Activated naive CD8-positive, alpha-beta T cell (primary cell): Measurements from ENCODE around the gene TAS1R3.
"Not testable (repeated sequence)": the region's sequence is repeated elsewhere in the genome, so short reads cannot be mapped to it uniquely, and the experiment has no call there.

Source experiments
- H3K27ac Mint-ChIP-seq: one replicate; pipeline ENCODE4 v1.8.0; 2021; ENCODE audit warnings: mixed read lengths
- H3K27me3 Mint-ChIP-seq: one replicate; pipeline ENCODE4 v1.8.0; 2021; ENCODE audit warnings: mixed read lengths
- H3K36me3 Mint-ChIP-seq: one replicate; pipeline ENCODE4 v1.8.0; 2021; ENCODE audit warnings: mixed read lengths
- H3K4me1 Mint-ChIP-seq: one replicate; pipeline ENCODE4 v1.8.0; 2021; ENCODE audit warnings: low read depth, mixed read lengths
- H3K4me3 Mint-ChIP-seq: one replicate; pipeline ENCODE4 v1.8.0; 2021; ENCODE audit warnings: mild to moderate bottlenecking, mixed read lengths
- H3K9me3 Mint-ChIP-seq: one replicate; pipeline ENCODE4 v1.8.0; 2021; ENCODE audit warnings: low read depth, mixed read lengths

TAS1R3 gene

DNA sequence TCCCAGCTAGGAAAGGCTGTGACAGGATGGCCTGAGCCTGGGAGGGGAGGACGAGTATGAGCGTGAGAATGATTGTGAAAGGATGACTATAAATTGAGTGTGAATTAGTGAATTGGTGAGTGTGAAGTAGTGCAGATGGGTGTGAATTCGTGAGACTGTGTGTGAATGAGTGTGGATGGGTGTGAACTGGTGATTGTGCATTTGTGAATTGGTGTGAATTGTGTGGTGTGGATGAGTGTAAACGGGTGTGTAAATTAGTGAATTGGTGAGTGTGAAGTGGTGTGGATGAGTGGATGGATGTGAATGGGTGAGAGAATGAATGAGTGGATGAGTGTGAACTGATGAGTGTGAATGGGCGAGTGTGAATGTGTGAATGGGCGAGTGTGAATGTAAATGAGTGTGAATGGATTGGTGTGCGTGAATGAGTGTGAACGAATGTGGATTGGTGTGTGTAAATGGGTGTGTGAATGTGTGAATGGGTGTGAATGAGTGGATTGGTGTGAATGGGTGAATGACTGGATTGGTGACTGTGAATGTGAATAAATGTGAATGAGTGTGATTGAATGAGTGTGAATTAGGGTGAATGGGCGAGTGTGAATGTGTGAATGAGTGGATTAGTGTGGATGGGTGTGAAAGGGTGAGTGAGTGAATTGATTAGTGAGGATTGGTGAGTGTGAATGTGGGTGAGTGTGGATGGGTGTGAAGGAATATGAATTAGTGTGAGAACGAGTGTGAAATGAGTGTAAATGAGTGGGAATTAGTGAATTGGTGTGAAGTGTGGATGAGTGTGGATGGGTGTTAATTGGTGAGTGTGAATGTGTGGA is 35.0 kb downstream of the TAS1R3 start:
- Mint-ChIP-seq H3K4me1 (peaks cover 5% of the 10 kb centered on the region), H3K9me3 (no peaks in the 10 kb centered on the region), H3K27me3 (no peaks in the 10 kb centered on the region)

DNA sequence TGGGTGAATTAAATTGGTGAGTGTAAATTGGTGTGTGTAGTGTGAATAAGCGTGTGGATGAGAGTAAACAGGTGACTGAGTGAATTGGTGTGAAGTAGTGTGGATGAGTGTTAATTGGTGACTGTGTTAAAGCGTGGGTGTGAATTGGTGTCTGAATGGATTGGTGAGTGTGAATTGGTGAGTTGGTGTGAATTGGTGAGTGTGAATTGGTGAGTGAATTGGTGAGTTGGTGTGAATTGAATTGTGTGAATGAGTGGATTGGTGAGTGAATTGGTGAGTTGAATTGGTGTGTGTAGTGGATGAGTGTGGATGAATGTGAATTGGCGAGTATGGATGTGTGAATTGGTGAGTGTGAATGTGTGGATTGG is 35.6 kb downstream of the TAS1R3 start:
- Mint-ChIP-seq H3K4me3 (no peak overlapping the region), H3K4me1 (peaks cover 7% of the 10 kb centered on the region), H3K36me3 (no peaks in the 10 kb centered on the region), H3K27me3 (no peaks in the 10 kb centered on the region), H3K9me3 (no peaks in the 10 kb centered on the region), H3K27ac (no peak overlapping the region)

More for the DNA sequence above, 35.0 kb downstream of the TAS1R3 start:
- Mint-ChIP-seq H3K4me3 (no peak overlapping the region), H3K36me3 (no peaks in the 10 kb centered on the region), H3K27ac (no peak overlapping the region)

DNA sequence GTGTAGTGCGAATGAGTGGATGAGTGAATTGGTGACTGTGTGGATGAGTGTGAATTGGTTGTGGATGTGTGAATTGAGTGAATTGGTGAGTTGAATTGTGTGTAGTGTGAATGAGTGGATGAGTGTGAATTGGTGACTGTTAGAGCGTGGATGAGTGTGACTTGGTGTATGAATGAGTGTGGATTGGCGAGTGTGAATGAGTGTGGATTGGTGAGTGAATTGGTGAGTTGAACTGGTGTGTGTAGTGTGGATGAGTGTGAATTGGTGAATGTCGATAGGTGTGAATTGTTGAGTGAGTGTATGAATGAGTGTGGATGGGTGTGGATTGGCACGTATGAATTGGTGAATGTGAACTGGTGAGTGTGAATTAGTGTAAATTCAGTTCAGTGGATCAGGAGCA is 36.2 kb downstream of the TAS1R3 start:
- H3K36me3 Mint-ChIP-seq: no peaks in the 10 kb centered on the region
- H3K4me3 Mint-ChIP-seq: no peak overlapping the region
- no peak overlapping the region for H3K27ac Mint-ChIP-seq
- H3K27me3 Mint-ChIP-seq: no peaks in the 10 kb centered on the region
- no peaks in the 10 kb centered on the region for H3K9me3 Mint-ChIP-seq
- peaks cover 9% of the 10 kb centered on the region for H3K4me1 Mint-ChIP-seq

DNA sequence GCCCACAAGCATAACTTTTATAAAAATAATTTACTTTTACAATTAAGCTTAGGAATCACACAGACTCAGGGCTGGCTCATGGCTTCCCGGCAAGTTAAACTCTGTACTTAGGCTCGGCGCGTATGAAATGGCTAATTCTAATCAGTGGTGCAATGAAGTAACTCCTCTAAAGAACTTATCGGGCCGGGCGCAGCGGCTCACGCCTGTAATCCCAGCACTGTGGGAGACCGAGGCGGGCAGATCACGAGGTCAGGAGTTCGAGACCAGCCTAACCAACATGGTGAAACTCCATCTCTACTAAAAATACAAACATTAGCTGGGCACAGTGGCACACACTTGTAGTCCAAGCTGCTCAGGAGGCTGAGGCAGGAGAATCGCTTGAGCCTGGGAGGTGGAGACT is 39.0 kb downstream of the TAS1R3 start:
- not testable (repeated sequence) for H3K27ac Mint-ChIP-seq, H3K36me3 Mint-ChIP-seq, H3K27me3 Mint-ChIP-seq, H3K9me3 Mint-ChIP-seq, H3K4me3 Mint-ChIP-seq
- H3K4me1 Mint-ChIP-seq: peaks cover 13% of the 10 kb centered on the region

DNA sequence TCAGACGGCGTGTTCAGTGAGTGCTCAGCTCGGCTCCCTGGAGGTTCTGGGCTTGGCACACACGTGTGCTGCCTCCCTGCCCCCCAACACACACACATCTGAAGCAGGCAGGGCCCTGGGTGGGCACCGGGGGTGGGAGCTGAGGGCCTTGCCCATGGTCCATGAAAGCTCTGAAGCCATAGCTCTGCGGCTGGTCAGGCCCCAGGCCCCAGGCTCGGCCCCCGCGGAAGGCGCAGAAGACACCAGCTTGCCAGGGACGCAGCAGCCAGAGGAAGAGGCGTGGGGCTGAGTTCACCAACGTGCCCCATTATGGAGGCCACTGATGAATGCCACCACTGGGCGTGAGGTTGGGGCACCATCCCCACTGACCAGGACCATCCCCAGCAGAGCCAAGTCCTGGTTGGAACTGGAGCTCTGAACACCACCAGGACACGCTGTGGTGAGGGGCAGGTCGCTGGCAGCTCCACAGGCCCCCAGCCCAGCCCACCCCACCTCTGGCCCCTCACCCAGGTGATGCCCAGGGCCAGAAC is 39.8 kb downstream of the TAS1R3 start:
- Mint-ChIP-seq H3K9me3 (no peaks in the 10 kb centered on the region), H3K4me1 (peaks cover 15% of the 10 kb centered on the region), H3K4me3 (no peak overlapping the region), H3K27ac (no peak overlapping the region), H3K36me3 (no peaks in the 10 kb centered on the region), H3K27me3 (no peaks in the 10 kb centered on the region)

DNA sequence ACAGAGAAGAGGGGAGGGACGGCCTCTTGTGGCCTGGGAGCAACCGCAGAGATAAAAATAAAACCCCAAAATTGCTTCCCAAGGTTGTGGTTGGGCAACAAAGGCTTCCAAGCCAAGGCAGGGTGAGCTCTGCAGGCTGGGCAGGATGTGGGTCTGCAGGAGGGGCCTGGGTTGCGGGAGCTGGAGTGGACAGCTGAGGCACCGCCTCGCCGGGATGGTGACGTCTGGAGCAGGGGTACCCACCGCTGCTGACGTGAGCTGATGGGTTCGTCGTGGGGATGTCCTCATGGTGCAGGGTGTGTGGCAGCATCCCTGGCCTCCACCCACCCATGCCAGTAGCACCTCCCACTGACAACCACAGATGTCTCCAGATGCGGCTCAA is 40.3 kb downstream of the TAS1R3 start:
- Mint-ChIP-seq H3K27ac (no peak overlapping the region), H3K9me3 (no peaks in the 10 kb centered on the region), H3K4me1 (peaks cover 15% of the 10 kb centered on the region), H3K4me3 (no peak overlapping the region), H3K36me3 (no peaks in the 10 kb centered on the region), H3K27me3 (no peaks in the 10 kb centered on the region)

DNA sequence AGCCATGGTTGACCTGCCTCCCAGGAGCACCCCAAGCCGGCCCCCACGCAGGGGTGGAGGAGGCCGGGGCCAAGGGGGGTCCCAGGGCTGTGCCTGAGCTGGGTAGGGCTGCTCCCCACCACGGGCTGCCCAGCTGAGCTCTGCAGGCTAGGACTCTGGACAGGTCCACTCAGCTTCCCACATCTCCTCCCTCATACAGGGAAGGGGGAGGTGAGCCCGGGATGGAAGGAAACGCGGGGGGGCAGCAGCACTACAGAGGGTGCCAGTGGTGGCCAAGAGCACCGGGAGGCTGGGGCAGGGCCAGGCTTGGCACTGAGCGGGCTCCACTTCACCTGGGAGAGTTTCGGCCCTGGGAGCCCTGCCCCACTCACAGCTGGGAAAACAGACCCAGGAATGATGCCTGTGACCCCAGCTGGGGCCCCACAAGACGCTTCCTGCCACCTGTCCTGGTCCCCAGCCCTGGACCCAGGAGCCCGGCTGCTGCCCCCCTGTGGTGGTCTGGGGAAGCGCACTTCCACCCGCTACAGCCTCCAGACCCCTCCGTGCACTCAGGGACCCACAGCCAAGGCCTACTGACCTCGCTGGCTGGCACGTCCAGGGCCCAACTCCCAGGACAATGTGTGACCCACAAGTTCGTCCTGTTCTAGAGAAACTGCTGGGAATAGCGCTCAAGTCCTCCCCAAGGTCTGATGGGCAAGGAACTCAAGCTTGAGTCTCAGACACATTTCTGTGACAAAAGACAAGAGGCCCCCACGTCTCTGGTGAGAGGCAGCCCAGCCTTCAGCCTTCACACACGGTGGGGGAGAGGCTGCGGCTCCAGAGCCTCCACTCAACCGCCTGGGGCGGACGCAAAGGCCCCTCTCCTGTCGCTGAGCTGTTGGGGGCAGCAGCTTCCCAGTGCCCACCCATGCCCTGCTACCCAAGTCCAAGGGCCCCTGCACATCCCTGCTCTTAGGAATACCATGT is 40.9 kb downstream of the TAS1R3 start:
- H3K27ac Mint-ChIP-seq: no peak overlapping the region
- peaks cover 15% of the 10 kb centered on the region for H3K4me1 Mint-ChIP-seq
- peak overlapping the region; percentile 54 for H3K4me3 Mint-ChIP-seq

DNA sequence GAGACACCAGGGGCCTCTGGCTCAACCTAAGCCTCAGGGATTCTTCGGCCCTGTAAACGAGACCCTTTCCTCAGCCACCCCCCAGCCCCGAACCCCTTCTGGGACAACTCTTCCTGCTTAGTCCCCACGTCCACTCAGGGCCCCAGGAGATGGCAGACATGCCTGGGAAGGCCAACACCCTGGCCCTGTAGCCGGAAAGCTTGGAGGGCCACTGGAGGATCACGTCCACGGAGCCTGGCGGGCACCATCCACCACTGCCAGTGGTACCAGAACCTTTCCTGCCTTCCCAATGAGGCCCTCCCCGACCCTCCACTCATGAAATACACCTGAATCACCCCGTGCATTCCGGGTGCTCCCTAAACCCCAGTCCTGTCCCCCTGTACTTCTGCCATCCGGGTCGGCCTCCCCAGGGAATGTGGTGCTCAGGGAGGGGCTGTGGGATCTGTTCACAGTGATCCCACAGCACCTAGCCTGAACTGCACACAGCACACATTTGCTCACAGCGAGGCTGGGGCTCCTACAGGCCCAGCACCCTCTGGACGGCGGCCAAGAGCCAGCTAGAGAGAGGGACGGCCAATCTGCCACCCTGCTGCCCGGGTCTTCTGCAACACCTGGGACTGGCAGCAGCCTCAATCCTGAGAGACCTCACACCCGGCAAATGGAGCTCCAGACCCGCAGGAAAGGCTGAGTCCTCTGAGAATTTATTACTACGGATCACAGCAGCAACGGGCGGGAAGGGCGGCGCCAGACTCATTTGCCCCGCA is 42.2 kb downstream of the TAS1R3 start:
- Mint-ChIP-seq H3K9me3 (no peaks in the 10 kb centered on the region), H3K4me3 (peak overlapping the region; percentile 91), H3K36me3 (no peaks in the 10 kb centered on the region), H3K4me1 (peaks cover 15% of the 10 kb centered on the region), H3K27me3 (no peaks in the 10 kb centered on the region), H3K27ac (no peak overlapping the region)

More for the DNA sequence above, 40.9 kb downstream of the TAS1R3 start:
- no peaks in the 10 kb centered on the region for H3K9me3 Mint-ChIP-seq
- no peaks in the 10 kb centered on the region for H3K36me3 Mint-ChIP-seq
- H3K27me3 Mint-ChIP-seq: no peaks in the 10 kb centered on the region

DNA sequence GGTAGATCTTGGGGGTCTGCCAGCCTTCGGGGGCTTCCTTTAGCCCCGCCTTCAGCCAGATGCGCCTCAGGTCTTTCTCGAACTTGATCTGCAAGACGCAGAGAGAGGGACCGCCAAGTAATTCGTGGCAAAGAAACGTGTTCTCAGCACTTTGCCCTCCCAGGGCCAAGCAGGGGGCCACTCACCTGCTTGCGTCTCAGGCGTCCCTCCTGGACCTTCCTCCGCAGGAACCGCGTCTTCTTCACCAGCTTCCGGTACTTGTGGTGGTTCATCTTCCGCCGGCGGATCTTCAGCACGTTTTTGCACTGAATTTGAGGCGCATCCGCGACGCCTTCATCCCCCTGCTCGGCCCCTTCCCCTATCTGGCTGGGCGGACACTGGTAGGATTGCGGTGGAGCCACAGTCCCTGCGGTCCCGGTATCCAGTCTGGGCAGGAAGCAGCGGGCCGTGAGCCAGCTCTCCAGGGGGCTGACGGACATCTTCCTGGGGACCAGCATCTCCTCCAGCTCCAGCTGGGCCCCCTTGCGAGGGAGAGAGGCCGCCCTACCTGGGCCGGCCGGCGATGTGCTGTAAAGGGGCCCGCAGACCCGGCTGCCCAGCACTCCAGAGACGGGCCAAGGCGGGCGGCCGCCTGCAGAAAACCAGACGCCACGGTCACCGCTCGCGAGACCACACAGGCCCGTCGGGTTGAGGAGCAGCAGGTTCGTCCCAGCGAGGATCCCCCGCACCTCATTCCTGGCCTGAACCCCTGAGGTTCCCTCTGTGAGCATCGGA is 42.9 kb downstream of the TAS1R3 start:
- Mint-ChIP-seq H3K4me1 (peaks cover 15% of the 10 kb centered on the region), H3K27ac (peak overlapping the region; percentile 46), H3K27me3 (no peaks in the 10 kb centered on the region), H3K9me3 (no peaks in the 10 kb centered on the region), H3K36me3 (no peaks in the 10 kb centered on the region), H3K4me3 (peak overlapping the region; percentile 91)

DNA sequence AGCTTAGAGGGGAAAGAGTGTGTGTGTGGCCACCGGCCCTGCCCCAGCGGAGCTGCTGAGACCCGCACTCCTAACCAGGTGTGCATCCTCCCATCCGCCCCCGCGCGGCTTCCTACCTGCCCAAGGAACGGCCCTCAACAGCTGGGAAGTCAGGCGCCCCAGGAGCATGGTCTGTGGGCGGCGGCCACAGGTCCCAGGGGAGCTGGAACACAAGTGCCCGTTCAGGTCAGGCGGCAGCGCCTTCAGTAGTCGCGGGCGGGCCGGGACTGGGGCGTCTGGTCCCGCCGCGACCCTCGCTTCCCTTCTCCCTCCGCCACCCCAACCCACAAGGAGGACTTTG is 43.5 kb downstream of the TAS1R3 start:
- Mint-ChIP-seq H3K27me3 (no peaks in the 10 kb centered on the region), H3K4me1 (peaks cover 15% of the 10 kb centered on the region), H3K4me3 (peak overlapping the region; percentile 91), H3K9me3 (no peaks in the 10 kb centered on the region), H3K36me3 (no peaks in the 10 kb centered on the region), H3K27ac (peak overlapping the region; percentile 28)

DNA sequence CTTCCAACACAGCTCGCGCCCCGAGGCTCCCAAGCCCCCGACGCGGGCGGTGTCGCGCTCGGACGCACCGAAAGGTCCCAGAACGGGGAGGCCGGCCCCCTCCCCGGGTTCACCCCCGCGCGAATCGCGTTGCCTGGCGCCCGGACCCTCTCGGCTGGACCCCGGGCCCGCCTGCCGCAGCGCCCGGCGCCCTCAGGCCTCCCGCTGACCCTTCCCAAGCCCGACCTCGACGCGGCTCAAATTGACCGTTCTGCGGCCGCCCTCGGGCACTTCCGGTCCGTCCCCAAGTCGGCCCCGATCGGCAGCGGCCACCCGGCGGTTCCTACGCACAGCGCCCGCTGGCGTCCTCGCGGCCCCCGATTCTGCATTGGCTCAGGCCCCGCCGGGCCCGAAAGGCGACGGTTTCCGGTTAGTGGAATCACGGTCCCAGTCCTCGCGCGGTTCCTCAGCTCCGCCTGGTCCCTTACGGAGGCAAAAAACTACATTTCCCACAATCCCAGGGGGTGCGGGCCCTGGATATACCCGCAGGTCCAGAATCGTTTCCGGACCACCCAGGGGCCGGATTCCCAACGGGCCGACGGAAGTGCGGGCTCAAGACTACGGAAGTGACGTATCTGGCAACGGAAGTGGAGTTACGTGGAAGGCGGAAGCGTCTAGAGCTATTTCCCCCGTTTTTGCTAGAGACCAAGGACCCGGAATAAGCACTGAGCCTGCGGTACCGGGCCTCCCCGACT is 44.0 kb downstream of the TAS1R3 start, which contains the start of gene AURKAIP1:
Gene AURKAIP1, minus strand, starts transcription at position 279 of the 734 bp plus-strand sequence. CDS start 451 bp downstream, outside the sequence.
- Mint-ChIP-seq H3K36me3 (no peaks in the 10 kb centered on the region), H3K27ac (peak within 1 kb of the TSS; percentile 93), H3K4me1 (peaks cover 14% of the 10 kb centered on the region), H3K27me3 (no peaks in the 10 kb centered on the region), H3K9me3 (no peaks in the 10 kb centered on the region), H3K4me3 (peak within 1 kb of the TSS; percentile 91)

DNA sequence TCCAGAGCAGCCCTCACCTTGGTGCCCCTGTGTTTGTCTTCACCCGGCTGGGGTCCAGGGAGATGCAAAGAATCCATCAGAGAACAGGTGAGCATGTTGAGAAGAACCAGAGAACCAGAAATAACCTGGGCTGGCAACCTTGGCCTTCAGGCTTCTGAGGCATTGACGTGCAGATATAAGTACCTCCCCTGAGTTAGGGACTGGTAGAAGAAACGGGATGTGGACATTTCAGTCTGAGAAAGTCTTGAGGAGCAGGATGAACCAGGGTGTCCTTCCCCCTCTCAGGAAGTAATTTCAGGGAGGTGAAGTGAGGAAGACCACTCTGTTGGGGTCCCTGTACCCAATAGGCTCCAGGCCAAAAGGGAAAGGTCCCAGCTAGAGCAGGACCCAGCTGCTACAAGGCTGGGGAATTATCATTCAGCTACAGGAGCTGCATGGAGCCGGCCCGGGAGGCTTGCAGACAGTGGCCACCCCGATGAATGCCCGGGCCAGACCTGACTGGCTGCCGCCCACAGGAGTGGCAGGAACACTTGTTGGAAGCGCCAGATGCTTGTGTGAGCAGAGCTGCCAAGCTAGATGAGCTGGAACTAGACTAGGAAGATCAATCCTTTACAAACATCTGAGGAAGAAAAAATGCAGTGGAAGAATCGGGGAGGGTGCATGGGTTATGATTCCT is 45.6 kb downstream of the TAS1R3 start:
- Mint-ChIP-seq H3K36me3 (no peaks in the 10 kb centered on the region), H3K27me3 (no peaks in the 10 kb centered on the region), H3K4me3 (peak overlapping the region; percentile 91), H3K4me1 (peaks cover 8% of the 10 kb centered on the region), H3K27ac (peak overlapping the region; percentile 28), H3K9me3 (no peaks in the 10 kb centered on the region)

DNA sequence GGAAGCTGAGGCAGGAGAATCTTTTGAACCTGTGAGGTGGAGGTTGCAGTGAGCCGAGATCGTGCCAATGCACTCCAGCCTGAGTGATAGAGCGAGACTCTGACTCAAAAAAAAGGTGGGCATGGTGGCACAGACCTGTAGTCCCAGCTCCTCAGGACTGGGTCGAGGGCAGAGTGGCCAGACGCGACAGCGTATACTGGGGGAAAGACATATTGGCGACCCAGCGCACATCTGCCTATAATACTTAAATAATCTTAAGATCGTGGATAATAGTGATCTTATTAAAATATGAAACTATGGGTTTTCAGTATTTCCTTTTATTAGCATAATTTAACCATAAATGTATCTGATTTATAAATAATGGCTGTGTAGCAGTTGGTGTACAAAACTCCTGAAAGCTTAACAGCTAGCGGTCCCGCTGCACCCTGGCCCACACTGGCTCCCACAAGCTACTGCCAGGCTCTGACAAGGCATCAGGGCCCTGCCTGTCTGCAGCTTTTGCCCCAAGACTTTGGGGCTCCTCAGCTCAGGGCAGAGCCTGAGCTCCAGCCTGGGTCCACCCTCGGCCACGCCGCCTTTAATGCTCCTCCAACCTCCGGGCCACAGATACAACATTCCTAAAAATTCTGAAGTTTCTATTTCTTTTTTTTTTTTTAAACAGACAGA is 46.6 kb downstream of the TAS1R3 start:
- H3K9me3 Mint-ChIP-seq: no peaks in the 10 kb centered on the region
- no peak overlapping the region for H3K4me3 Mint-ChIP-seq
- no peaks in the 10 kb centered on the region for H3K36me3 Mint-ChIP-seq
- no peak overlapping the region for H3K27ac Mint-ChIP-seq
- H3K27me3 Mint-ChIP-seq: no peaks in the 10 kb centered on the region
- H3K4me1 Mint-ChIP-seq: peaks cover 7% of the 10 kb centered on the region
